HEK293 (cell line): Measurements from ENCODE around the gene RNF217.
"Not testable (repeated sequence)": the region's sequence is repeated elsewhere in the genome, so short reads cannot be mapped to it uniquely, and the experiment has no call there.

ENCODE experiments used
- CTCF ChIA-PET: fragments of 350-600 bp; formaldehyde crosslinking; extraction: SDS; loops from one replicate; lab custom pipeline; 2021; ENCODE audit warnings: antibody characterized with exemption; lab: Yijun Ruan, JAX
- POLR2A ChIA-PET: fragments of 300-600 bp; formaldehyde crosslinking; extraction: SDS; loops from one replicate; lab custom pipeline; 2020; ENCODE audit warnings: antibody characterized with exemption, inconsistent platforms; lab: Yijun Ruan, JAX
- H3K27ac ChIP-seq: fragments of 200-500 bp; sonication (Bioruptor generic); 2 replicates; pipeline ENCODE4 v1.5.1; 2014; ENCODE audit warnings: low read depth, low read length, control low read depth, inconsistent platforms; ENCODE audit errors: extremely low read depth
- H3K36me3 ChIP-seq, 2 experiments: fragments of 200-500 bp in 1 of 2; sonication (Bioruptor generic) in 1 of 2; 1 replicate in 1 of 2; 2 replicates in 1 of 2; pipeline ENCODE4 v1.5.1; 2014 to 2017; ENCODE audit warnings: inconsistent platforms in 2 of 2, low read length in 2 of 2; ENCODE audit not compliant: control insufficient read depth in 2 of 2, insufficient read depth in 1 of 2
- H3K4me1 ChIP-seq: fragments of 200-500 bp; sonication (Bioruptor generic); 2 replicates; pipeline ENCODE4 v1.5.1; 2014; ENCODE audit warnings: mild to moderate bottlenecking, low read length, inconsistent platforms; ENCODE audit not compliant: control insufficient read depth, insufficient read depth
- H3K4me3 ChIP-seq: 2 replicates; pipeline ENCODE4 v1.5.1; 2011; ENCODE audit warnings: low read depth, mild to moderate bottlenecking, control low read depth, low read length, moderate library complexity
- H3K9me3 ChIP-seq: fragments of 200-500 bp; sonication (Bioruptor generic); 2 replicates; pipeline ENCODE4 v1.5.1; 2014; ENCODE audit warnings: low read depth, low read length, inconsistent platforms; ENCODE audit not compliant: control insufficient read depth, insufficient read depth
- FEZF1 ChIP-seq: fragments of 450-650 bp; formaldehyde crosslinking; IDR thresholded peaks from 2 replicates; pipeline ENCODE4 v1.5.1; 2016; ENCODE audit warnings: missing biosample characterization, missing genetic modification characterization
- MYNN ChIP-seq: fragments of 450-650 bp; formaldehyde crosslinking; IDR thresholded peaks from 2 replicates; pipeline ENCODE4 v1.5.1; 2016; ENCODE audit warnings: missing biosample characterization, missing genetic modification characterization, borderline replicate concordance
- ZFHX2 ChIP-seq: fragments of 450-650 bp; formaldehyde crosslinking; conservative IDR thresholded peaks from 2 replicates; pipeline ENCODE4 v1.5.1; 2016; ENCODE audit warnings: missing biosample characterization, missing genetic modification characterization
- ZNF211 ChIP-seq: fragments of 450-650 bp; formaldehyde crosslinking; IDR thresholded peaks from 2 replicates; pipeline ENCODE4 v1.5.1; 2016; ENCODE audit warnings: low read depth, missing biosample characterization, missing genetic modification characterization
- ZNF311 ChIP-seq: fragments of 450-650 bp; formaldehyde crosslinking; IDR thresholded peaks from 2 replicates; pipeline ENCODE4 v1.5.1; 2017; ENCODE audit warnings: missing biosample characterization, missing genetic modification characterization, borderline replicate concordance
- ZNF548 ChIP-seq: fragments of 450-650 bp; formaldehyde crosslinking; IDR thresholded peaks from 2 replicates; pipeline ENCODE4 v1.5.1; 2016; ENCODE audit warnings: missing biosample characterization, missing genetic modification characterization
- ZNF626 ChIP-seq: fragments of 450-650 bp; sonication (Bioruptor Pico); formaldehyde crosslinking; IDR thresholded peaks from 2 replicates; pipeline ENCODE4 v1.5.1; 2018; ENCODE audit warnings: missing biosample characterization, missing genetic modification characterization, inconsistent platforms
- ZNF654 ChIP-seq: fragments of 450-650 bp; formaldehyde crosslinking; IDR thresholded peaks from 2 replicates; pipeline ENCODE4 v1.5.1; 2016; ENCODE audit warnings: low read depth, missing biosample characterization, missing genetic modification characterization
- ZNF768 ChIP-seq: fragments of 450-650 bp; formaldehyde crosslinking; IDR thresholded peaks from 2 replicates; pipeline ENCODE4 v1.5.1; 2018; ENCODE audit warnings: missing biosample characterization, mild to moderate bottlenecking, missing genetic modification characterization
- ZSCAN23 ChIP-seq: fragments of 450-650 bp; formaldehyde crosslinking; IDR thresholded peaks from 2 replicates; pipeline ENCODE4 v1.5.1; 2016; ENCODE audit warnings: missing biosample characterization, missing genetic modification characterization
- TF ChIP-seq, protein P1 (sequence below): fragments of 450-650 bp; formaldehyde crosslinking; IDR thresholded peaks from 2 replicates; pipeline ENCODE4 v1.5.1; 2017; ENCODE audit warnings: missing biosample characterization, missing genetic modification characterization

RNF217 gene

DNA sequence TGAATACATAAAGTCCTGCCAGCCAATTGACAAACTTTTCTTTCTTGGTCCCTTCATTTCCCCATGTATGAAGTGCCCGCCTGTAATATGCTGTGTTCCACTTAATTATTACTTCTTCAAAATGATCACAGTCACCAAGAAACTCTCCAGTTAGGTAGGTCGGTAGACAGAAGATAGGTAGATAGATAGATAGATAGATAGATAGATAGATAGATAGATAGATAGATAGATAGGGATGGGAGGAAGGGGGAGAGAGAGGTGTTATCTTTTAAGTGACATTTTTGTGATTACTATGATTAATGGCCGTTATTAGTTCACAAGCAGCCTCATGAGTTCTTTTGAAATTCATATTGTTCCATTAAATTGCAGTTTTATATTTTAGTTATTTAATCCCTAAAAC is 111.9 kb downstream of the RNF217 start:
- Histone ChIP-seq H3K27ac (no peak overlapping the region), H3K9me3 (no peaks in the 10 kb centered on the region), H3K36me3 (peaks cover 0 to 17% of the 10 kb centered on the region in 2 experiments; a peak in 1 of 3 replicates), H3K4me1 (no peaks in the 10 kb centered on the region), H3K4me3 (no peak overlapping the region)
- TF ChIP-seq FEZF1 (tag by site-specific recombination), result no peak
- ChIA-PET POLR2A (no interaction called here), CTCF (interaction anchor here (0.5 to 1.3 kb wide), 2 partner anchors 18 to 40 kb away, joined by 3 read pairs; no protein-coding TSS in a partner anchor)

DNA sequence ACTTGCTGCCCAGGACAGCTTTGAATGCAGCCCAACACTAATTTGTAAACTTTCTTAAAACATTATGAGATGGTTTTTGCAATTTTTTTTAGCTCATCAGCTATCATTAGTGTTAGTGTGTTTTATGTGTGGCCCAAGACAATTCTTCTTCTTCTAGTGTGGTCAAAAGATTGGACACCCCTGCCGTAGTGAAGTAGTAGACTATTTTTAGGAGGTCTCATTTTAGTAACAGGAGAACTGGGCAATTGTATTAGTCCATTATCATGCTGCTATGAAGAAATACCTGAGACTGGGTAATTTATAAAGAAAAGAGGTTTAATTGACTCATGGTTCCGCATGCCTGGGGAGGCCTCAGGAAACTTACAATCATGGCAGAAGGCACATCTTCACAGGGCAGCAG is 112.8 kb downstream of the RNF217 start:
- H3K4me3 ChIP-seq, H3K4me1 ChIP-seq, POLR2A ChIA-PET, H3K9me3 ChIP-seq, H3K27ac ChIP-seq: not testable (repeated sequence)
- CTCF ChIA-PET, result interaction anchor here (0.6 to 0.7 kb wide), 2 partner anchors 39 to 74 kb away, joined by 3 read pairs; no protein-coding TSS in a partner anchor
- peaks cover 0 to 17% of the 10 kb centered on the region in 2 experiments; a peak in 1 of 3 replicates for H3K36me3 ChIP-seq

DNA sequence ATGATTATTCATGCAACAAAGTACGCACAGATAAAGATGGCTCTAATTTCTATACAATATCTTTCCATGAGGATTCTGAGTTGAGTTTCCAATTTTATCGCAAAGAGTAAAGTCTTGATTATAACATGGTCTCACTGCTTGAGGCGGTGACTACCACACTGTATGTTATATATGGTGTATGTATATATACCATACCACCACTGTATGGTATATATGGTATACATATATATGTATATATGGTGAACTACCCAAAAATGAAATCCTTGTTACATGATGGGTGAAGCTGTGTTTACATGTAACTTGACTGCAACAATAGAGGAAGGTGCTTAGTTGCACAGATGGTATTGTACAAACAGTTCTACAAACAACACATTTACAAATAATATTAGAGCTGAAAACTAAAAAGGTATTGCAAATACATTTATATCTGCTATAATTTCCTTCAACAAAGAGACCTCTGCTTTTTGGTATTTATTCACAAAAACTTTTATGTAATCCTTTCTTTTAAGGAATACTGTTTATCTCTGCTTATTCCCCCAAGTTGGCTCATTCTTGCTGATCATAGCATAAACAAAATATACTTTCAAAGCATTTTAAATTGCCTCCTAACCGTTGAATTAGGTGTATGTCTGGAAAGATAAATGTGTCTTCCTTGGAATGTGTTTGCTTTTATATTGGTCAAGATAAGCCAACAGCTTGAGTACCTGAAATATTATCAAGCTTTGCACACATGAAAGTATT is 113.7 kb downstream of the RNF217 start:
- Histone ChIP-seq H3K9me3 (no peaks in the 10 kb centered on the region), H3K4me1 (no peaks in the 10 kb centered on the region), H3K4me3 (no peak overlapping the region), H3K36me3 (peaks cover 0 to 17% of the 10 kb centered on the region in 2 experiments; a peak in 1 of 3 replicates), H3K27ac (no peak overlapping the region)
- CTCF ChIA-PET, result interaction anchor here (0.7 kb wide), 1 partner anchor 158 kb away, joined by 3 read pairs; no protein-coding TSS in a partner anchor
- TF ChIP-seq ZNF654 (tag by site-specific recombination), result no peak
- TF ChIP-seq ZNF768 (tag by site-specific recombination), result no peak
- TF ChIP-seq MYNN (tag by site-specific recombination), result no peak
- no peak for TF ChIP-seq ZNF311
- peak; percentile 94 for TF ChIP-seq ZNF211 (tag by site-specific recombination)
- TF ChIP-seq, protein P1, sequence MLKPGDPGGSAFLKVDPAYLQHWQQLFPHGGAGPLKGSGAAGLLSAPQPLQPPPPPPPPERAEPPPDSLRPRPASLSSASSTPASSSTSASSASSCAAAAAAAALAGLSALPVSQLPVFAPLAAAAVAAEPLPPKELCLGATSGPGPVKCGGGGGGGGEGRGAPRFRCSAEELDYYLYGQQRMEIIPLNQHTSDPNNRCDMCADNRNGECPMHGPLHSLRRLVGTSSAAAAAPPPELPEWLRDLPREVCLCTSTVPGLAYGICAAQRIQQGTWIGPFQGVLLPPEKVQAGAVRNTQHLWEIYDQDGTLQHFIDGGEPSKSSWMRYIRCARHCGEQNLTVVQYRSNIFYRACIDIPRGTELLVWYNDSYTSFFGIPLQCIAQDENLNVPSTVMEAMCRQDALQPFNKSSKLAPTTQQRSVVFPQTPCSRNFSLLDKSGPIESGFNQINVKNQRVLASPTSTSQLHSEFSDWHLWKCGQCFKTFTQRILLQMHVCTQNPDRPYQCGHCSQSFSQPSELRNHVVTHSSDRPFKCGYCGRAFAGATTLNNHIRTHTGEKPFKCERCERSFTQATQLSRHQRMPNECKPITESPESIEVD (tag by site-specific recombination), result no peak
- TF ChIP-seq ZSCAN23, result no peak
- POLR2A ChIA-PET, result no interaction called here

DNA sequence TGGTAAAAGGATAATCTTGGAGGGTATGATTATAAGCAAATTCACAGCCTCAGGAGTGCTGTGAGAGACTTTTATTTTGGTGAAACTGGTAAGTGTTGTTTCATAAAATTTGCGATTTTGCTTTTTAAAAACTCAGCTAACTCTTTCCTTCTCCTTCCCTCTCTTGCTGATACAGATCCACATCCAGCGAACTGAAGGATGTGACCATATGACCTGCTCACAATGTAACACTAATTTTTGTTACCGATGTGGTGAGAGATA is 114.2 kb downstream of the RNF217 start:
- Histone ChIP-seq H3K9me3 (no peaks in the 10 kb centered on the region), H3K4me3 (no peak overlapping the region), H3K36me3 (peaks cover 0 to 18% of the 10 kb centered on the region in 2 experiments; a peak in 1 of 3 replicates), H3K4me1 (no peaks in the 10 kb centered on the region), H3K27ac (no peak overlapping the region)
- ChIA-PET CTCF (interaction anchor here (0.7 kb wide), 1 partner anchor 158 kb away, joined by 3 read pairs; no protein-coding TSS in a partner anchor), POLR2A (no interaction called here)
- TF ChIP-seq MYNN (tag by site-specific recombination) (peak; percentile 38; the same call in 1 of the 2 replicates), ZFHX2 (no peak)

DNA sequence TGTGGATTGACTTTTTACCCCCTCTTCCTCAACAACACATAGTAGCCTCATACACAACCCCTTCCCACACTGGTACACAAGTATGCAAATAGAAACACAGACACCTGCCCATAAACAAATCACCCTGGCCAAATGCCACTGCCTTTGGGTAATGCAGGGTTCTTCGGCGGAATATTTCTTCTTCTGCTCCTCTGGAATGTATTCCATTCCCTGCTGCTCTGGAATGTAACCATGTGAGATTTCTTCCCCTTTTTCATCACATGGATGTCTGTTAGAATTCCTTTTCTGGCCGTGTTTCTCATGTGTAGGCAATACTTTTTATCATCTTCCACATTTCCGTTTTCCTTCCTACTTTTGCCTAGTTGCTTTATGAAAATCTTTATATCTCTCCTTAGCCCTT is 115.2 kb downstream of the RNF217 start:
- CTCF ChIA-PET, result no interaction called here
- POLR2A ChIA-PET, result no interaction called here
- Histone ChIP-seq H3K36me3 (peaks cover 0 to 22% of the 10 kb centered on the region in 2 experiments; a peak in 1 of 3 replicates), H3K9me3 (no peaks in the 10 kb centered on the region), H3K27ac (no peak overlapping the region), H3K4me1 (no peaks in the 10 kb centered on the region), H3K4me3 (no peak overlapping the region)
- TF ChIP-seq ZNF626 (tag by site-specific recombination), result no peak
- no peak for TF ChIP-seq ZNF548 (tag by site-specific recombination)
